B cell (primary cell): ENCODE data around the gene ZBTB16. TPM values are rescaled to one million over a fixed set of nuclear protein-coding genes. Genes with fewer than 3 reads are reported as not detected.

Experiments used
- ATAC-seq: fragments of 200-7000 bp; cut with Tn5 transposase; one replicate; pipeline ENCODE4 v1.10.0; 2021; ENCODE audit warnings: low read depth, mild to moderate bottlenecking, moderate number of reproducible peaks, moderate library complexity
- CTCF ChIA-PET: fragments of 350-600 bp; sonication (Branson Sonifier 250); formaldehyde crosslinking; loops from one replicate; lab custom pipeline; 2021; ENCODE audit warnings: antibody characterized with exemption, inconsistent platforms; lab: Charles Lee
- POLR2A ChIA-PET: fragments of 350-600 bp; sonication (Branson Sonifier 250); formaldehyde crosslinking; loops from one replicate; lab custom pipeline; 2021; ENCODE audit warnings: antibody characterized with exemption; lab: Charles Lee
- DNase-seq: peaks from one replicate; pipeline ENCODE4 v3.0.0; 2013
- H2AFZ ChIP-seq: 2 replicates; pipeline ENCODE4 v1.6.1; 2012; ENCODE audit warnings: mild to moderate bottlenecking, low read depth, low read length; ENCODE audit not compliant: insufficient read depth, poor library complexity, severe bottlenecking
- H3K27ac ChIP-seq, 2 donors: 1 replicate in 1 of 2; 2 replicates in 1 of 2; pipeline ENCODE4 v1.5.1; 2012 to 2013; ENCODE audit warnings: low read length in 2 of 2, mild to moderate bottlenecking in 2 of 2, moderate library complexity in 1 of 2
- H3K27me3 ChIP-seq, 4 experiments: fragments of 200-600 bp in 1 of 4; sonication (generic) in 1 of 4; replicated peaks in 1 of 4; 1 replicate in 2 of 4; 2 replicates in 2 of 4; pipeline versions ENCODE4 v1.6.1 to v1.7.0; 2013 to 2016; ENCODE audit warnings: low read length in 3 of 4, mild to moderate bottlenecking in 2 of 4, mixed read lengths in 1 of 4, moderate library complexity in 1 of 4; ENCODE audit not compliant: insufficient read depth in 4 of 4, control insufficient read depth in 3 of 4; ENCODE audit errors: control extremely low read depth in 1 of 4
- H3K36me3 ChIP-seq, 2 experiments: replicated peaks in 1 of 2; 1 replicate in 1 of 2; 2 replicates in 1 of 2; pipeline versions ENCODE4 v1.6.1 to v1.7.1; 2013; ENCODE audit warnings: low read length in 1 of 2; ENCODE audit not compliant: insufficient read depth in 2 of 2, control insufficient read depth in 1 of 2; ENCODE audit errors: control extremely low read depth in 1 of 2, extremely low read depth in 1 of 2
- H3K4me1 ChIP-seq, 2 donors: fragments of 200-600 bp in 1 of 2; sonication (generic) in 1 of 2; 1 replicate in 1 of 2; 2 replicates in 1 of 2; pipeline versions ENCODE4 v1.5.1 to v1.6.1; 2013 to 2017; ENCODE audit warnings: low read length in 2 of 2; ENCODE audit not compliant: control insufficient read depth in 2 of 2, insufficient read depth in 2 of 2
- H3K4me2 ChIP-seq: replicated peaks from 2 replicates; pipeline ENCODE3; 2012; ENCODE audit warnings: mild to moderate bottlenecking, low read depth, low read length; ENCODE audit not compliant: poor library complexity, severe bottlenecking
- H3K4me3 ChIP-seq, 5 experiments: fragments of 200-600 bp in 1 of 5; sonication (generic) in 1 of 5; 1 replicate in 3 of 5; 2 replicates in 2 of 5; pipeline versions ENCODE4 v1.5.1 to v1.7.0; 2011 to 2016; ENCODE audit warnings: low read length in 4 of 5, mild to moderate bottlenecking in 4 of 5, low read depth in 2 of 5, control low read depth in 1 of 5, moderate library complexity in 1 of 5; ENCODE audit not compliant: insufficient read depth in 1 of 5; ENCODE audit errors: control extremely low read depth in 1 of 5, extremely low read depth in 1 of 5
- H3K79me2 ChIP-seq: fragments of 200-600 bp; sonication (generic); one replicate; pipeline ENCODE4 v1.6.0; 2016; ENCODE audit warnings: low read length; ENCODE audit not compliant: control insufficient read depth, insufficient read depth
- H3K9ac ChIP-seq: fragments of 200-600 bp; sonication (generic); 2 replicates; pipeline ENCODE4 v1.6.1; 2017; ENCODE audit warnings: mild to moderate bottlenecking, low read length, moderate library complexity
- H3K9me3 ChIP-seq, 3 donors: one replicate each; pipeline versions ENCODE4 v1.6.1 to v1.7.1; 2013; ENCODE audit warnings: low read length in 2 of 3; ENCODE audit not compliant: control insufficient read depth in 2 of 3, insufficient read depth in 1 of 3; ENCODE audit errors: control extremely low read depth in 1 of 3
- H4K20me1 ChIP-seq: 2 replicates; pipeline ENCODE4 v1.6.0; 2012; ENCODE audit warnings: mild to moderate bottlenecking, low read length; ENCODE audit not compliant: insufficient read depth, control insufficient read depth, poor library complexity, severe bottlenecking
- H3K27ac Mint-ChIP-seq: one replicate; pipeline ENCODE4 v1.8.0; 2021; ENCODE audit warnings: mixed read lengths
- H3K27me3 Mint-ChIP-seq: one replicate; pipeline ENCODE4 v1.8.0; 2021; ENCODE audit warnings: mixed read lengths
- H3K4me1 Mint-ChIP-seq: one replicate; pipeline ENCODE4 v1.8.0; 2021; ENCODE audit warnings: mixed read lengths
- H3K4me3 Mint-ChIP-seq: one replicate; pipeline ENCODE4 v1.8.0; 2021; ENCODE audit warnings: mixed read lengths
- H3K9me3 Mint-ChIP-seq: one replicate; pipeline ENCODE4 v1.8.0; 2022; ENCODE audit warnings: mixed read lengths; ENCODE audit not compliant: insufficient read depth
- EZH2 ChIP-seq: IDR thresholded peaks from 2 replicates; pipeline ENCODE4 v1.6.1; 2012; ENCODE audit warnings: borderline replicate concordance, low read depth, mild to moderate bottlenecking, moderate library complexity, low read length; ENCODE audit not compliant: insufficient read depth, poor library complexity, severe bottlenecking
- WGBS: methylation state at CpG from one replicate; pipeline ENCODE4 v1.1.5; 2013; ENCODE audit warnings: missing lambda C conversion rate; ENCODE audit not compliant: insufficient coverage; 5-methylcytosine and 5-hydroxymethylcytosine counted together
- intact Hi-C: fragments of 100-400 bp; cut with micrococcal nuclease; formaldehyde crosslinking; loops from one replicate; pipeline ENCODE4 v1.10.0; 2022
- polyA plus RNA-seq: library from polyadenylated mRNA; depleted of rRNA; stranded (reverse); fragments of >200 nt; gene quantifications from 2 replicates; pipeline ENCODE4 v1.2.3, GENCODE V29; 2012
- total RNA-seq, 2 donors: library from RNA; stranded (reverse); fragments of 120-200 nt in 1 of 2; gene quantifications; 1 replicate in 1 of 2; 2 replicates in 1 of 2; pipeline versions ENCODE4 v1.2.3 to v1.2.4, GENCODE V29; 2013 to 2022
- TF ChIP-seq, protein P1 (sequence below): fragments of 200-600 bp; IDR thresholded peaks from one replicate; pipeline ENCODE4 v1.8.0; 2022; ENCODE audit warnings: antibody characterized with exemption, mild to moderate bottlenecking

Gene ZBTB16
- total and polyA plus RNA-seq, 2 donors (not counting 1 experiment from before 2014, with no cell fraction given) = 16.0 to 20.6 TPM

DNA sequence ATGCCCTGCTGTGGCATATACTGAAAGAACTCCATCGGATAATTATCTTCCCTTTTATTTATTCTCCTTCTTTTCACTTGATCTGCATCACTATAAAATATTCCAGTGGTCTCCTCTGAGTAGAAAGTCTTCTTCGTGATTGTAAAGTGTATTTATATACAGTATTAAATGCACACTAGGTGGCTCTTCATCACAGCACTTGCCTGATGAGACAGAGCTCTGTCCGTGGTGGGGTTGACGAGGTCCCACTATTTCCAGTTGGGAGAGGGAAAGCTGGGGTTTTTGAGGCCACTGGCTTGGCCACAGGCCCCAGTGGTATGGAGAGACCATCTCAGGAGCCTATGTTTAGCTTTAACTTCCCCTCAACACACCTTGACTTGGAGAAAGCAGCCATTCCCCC, 31.6 kb upstream of the ZBTB16 start:
- no peaks in the 10 kb centered on the region for H3K36me3 ChIP-seq
- H3K4me1 Mint-ChIP-seq = peaks cover 3% of the 10 kb centered on the region
- whole genome bisulfite sequencing = 80% methylated on average over 1 of the region's 4 CpGs
- intact Hi-C loops = no loop called here
- TF ChIP-seq, protein P1, sequence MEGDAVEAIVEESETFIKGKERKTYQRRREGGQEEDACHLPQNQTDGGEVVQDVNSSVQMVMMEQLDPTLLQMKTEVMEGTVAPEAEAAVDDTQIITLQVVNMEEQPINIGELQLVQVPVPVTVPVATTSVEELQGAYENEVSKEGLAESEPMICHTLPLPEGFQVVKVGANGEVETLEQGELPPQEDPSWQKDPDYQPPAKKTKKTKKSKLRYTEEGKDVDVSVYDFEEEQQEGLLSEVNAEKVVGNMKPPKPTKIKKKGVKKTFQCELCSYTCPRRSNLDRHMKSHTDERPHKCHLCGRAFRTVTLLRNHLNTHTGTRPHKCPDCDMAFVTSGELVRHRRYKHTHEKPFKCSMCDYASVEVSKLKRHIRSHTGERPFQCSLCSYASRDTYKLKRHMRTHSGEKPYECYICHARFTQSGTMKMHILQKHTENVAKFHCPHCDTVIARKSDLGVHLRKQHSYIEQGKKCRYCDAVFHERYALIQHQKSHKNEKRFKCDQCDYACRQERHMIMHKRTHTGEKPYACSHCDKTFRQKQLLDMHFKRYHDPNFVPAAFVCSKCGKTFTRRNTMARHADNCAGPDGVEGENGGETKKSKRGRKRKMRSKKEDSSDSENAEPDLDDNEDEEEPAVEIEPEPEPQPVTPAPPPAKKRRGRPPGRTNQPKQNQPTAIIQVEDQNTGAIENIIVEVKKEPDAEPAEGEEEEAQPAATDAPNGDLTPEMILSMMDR = no peak
- TF ChIP-seq EZH2 = no peak
- H3K27ac ChIP-seq = no peak overlapping the region
- ChIA-PET POLR2A (no interaction called here), CTCF (interaction anchor here (2.2 to 15.6 kb wide), 3 partner anchors 131 to 233 kb away, joined by 7 to 391 read pairs (median 7); no protein-coding TSS in a partner anchor)
- H2AFZ ChIP-seq = no peak overlapping the region
- peaks cover 0 to 9% (median 4%) of the 10 kb centered on the region in 4 experiments for H3K27me3 ChIP-seq
- H3K9ac ChIP-seq = no peak overlapping the region
- H3K4me1 ChIP-seq = no peaks in the 10 kb centered on the region
- no peaks in the 10 kb centered on the region for H3K9me3 Mint-ChIP-seq
- DNase-seq (no peak), ATAC-seq (no peak)
- no peaks in the 10 kb centered on the region for H3K79me2 ChIP-seq
- H3K4me3 ChIP-seq = no peak overlapping the region
- no peak overlapping the region for H3K4me2 ChIP-seq
- H3K27ac Mint-ChIP-seq = no peak overlapping the region
- H3K27me3 Mint-ChIP-seq = peaks cover 26% of the 10 kb centered on the region
- H3K9me3 ChIP-seq = no peaks in the 10 kb centered on the region
- H4K20me1 ChIP-seq = no peaks in the 10 kb centered on the region
- no peak overlapping the region for H3K4me3 Mint-ChIP-seq

DNA sequence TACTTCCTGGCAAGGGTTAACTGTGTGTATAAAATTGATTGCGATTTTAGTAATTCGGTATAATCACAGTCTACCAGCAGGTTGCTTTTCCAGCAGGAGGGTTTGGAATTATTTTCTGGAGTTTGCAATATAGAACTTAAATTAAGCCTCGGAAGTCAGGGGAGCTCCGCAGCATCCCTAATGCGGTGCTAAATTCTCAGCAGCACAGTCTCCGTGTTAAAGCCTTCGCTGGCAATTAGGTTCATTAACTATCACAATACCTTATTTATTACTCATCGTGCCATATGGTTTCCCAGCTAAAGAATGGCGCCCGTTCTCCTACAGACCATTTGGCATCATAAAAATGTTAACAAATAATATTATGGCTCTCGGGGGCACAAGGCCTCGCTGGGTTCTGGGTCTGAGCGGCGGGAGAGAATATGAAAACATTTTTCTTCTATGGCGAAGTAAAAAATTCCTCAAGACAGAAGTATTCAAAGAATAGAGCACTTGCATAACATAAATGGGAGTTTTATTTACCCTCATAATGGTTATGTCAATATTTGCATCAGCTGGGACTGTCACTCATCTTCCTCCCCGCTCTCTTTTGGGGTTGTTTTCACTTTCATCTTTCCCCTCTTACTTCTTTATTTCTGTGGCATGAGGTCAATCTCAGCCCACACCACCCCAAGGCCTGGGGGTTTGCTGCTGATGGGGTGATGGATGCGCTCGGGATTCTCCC, 28.1 kb upstream of the ZBTB16 start:
- H3K79me2 ChIP-seq = no peaks in the 10 kb centered on the region
- H3K27ac Mint-ChIP-seq = no peak overlapping the region
- H3K9me3 ChIP-seq = no peaks in the 10 kb centered on the region
- intact Hi-C loops = no loop called here
- H3K27me3 ChIP-seq = peaks cover 0 to 20% (median 8%) of the 10 kb centered on the region in 4 experiments
- CTCF ChIA-PET = interaction anchor here (1.1 to 15.6 kb wide), 4 partner anchors 23 to 230 kb away, joined by 3 to 391 read pairs (median 4); no protein-coding TSS in a partner anchor
- peaks cover 0 to 9% of the 10 kb centered on the region in 2 donors for H3K4me1 ChIP-seq
- no peak overlapping the region for H2AFZ ChIP-seq
- H3K9ac ChIP-seq = no peak overlapping the region
- ATAC-seq = no peak
- H3K4me3 Mint-ChIP-seq = no peak overlapping the region
- H3K27ac ChIP-seq = no peak overlapping the region
- 93% methylated on average over 6 of the region's 18 CpGs for WGBS
- no peaks in the 10 kb centered on the region for H3K9me3 Mint-ChIP-seq
- no peaks in the 10 kb centered on the region for H3K36me3 ChIP-seq
- no peak overlapping the region for H3K4me3 ChIP-seq
- DNase-seq = no peak
- H3K4me2 ChIP-seq = no peak overlapping the region
- POLR2A ChIA-PET = no interaction called here
- TF ChIP-seq, protein P1 = no peak
- TF ChIP-seq EZH2 = no peak
- H3K4me1 Mint-ChIP-seq = peaks cover 5% of the 10 kb centered on the region
- H3K27me3 Mint-ChIP-seq = peaks cover 40% of the 10 kb centered on the region
- no peaks in the 10 kb centered on the region for H4K20me1 ChIP-seq
